Hepatocyte (in vitro differentiated cells): ENCODE results near the gene CCNB1.

Experiments used
- CTCF ChIP-seq: fragments of 200-600 bp; sonication (generic); IDR thresholded peaks from 2 replicates; pipeline ENCODE4 v1.5.1; 2016; ENCODE audit warnings: antibody characterized with exemption, mild to moderate bottlenecking; ENCODE audit not compliant: poor library complexity
- EZH2 ChIP-seq: fragments of 200-600 bp; sonication (generic); IDR thresholded peaks from 2 replicates; pipeline ENCODE4 v1.6.1; 2016; ENCODE audit warnings: antibody characterized with exemption, mild to moderate bottlenecking, borderline replicate concordance

DNA sequence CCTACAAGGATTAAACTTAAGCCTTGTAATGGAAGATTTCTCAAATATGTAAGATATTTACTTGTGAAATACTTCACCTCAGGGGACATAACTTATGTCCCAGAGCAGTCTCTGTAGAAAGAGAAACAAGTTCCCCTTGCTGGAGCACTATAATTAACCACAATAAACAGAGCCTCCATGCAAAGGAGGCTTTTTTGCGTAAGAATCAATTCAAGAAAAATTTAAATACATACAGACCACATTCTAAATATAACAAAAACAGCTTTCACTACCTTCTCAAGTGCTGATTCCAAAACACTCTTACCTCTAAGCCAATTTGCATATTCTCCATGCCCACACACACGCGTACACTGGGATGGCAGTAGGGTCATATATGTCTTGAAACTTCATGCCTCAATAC, 30.7 kb upstream of the CCNB1 start:
- no peak for TF ChIP-seq CTCF
- no peak for TF ChIP-seq EZH2
